ENCODE data around the gene TANC1. TPM values are rescaled to one million over a fixed set of nuclear protein-coding genes. Genes with fewer than 3 reads are reported as not detected.

The TANC1 gene
- polyA plus RNA-seq, 1 donor = 22.6 TPM

DNA sequence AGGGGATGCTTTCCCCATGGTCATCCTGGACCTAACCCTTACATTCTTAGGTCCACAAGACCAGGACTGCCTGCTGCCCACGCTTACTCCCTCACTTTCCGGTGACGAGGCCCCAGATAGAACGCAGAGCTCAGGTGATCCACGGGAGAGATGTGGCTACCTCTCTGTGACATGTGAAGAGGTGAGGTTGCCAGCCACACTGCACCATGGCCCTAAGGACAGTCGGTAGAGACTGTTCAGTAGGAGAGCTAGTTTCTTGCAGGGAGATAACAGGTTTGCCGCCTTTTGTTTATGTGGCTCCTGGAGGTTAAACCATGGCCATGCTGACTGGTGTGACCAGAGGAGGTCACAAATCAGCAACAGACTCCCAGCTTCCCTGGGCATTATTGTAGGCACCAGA lies 246.7 kb downstream of the TANC1 start:
- no peak for DNase-seq
- Histone ChIP-seq H3K27me3 (ENCODE audit: control insufficient read depth, insufficient read depth, low read length) (no peaks in the 10 kb centered on the region), H3K4me1 (ENCODE audit: control insufficient read depth, insufficient read depth, low read length) (no peaks in the 10 kb centered on the region), H3K36me3 (ENCODE audit: control insufficient read depth, insufficient read depth, low read length) (peaks cover 48% of the 10 kb centered on the region), H3K9me3 (ENCODE audit: control insufficient read depth, low read depth, low read length) (peaks cover 3% of the 10 kb centered on the region), H3K4me3 (ENCODE audit: low read length) (no peak overlapping the region), H3K27ac (ENCODE audit: low read length) (no peak overlapping the region)
- WGBS (ENCODE audit: insufficient coverage, low lambda C conversion rate) = no CpG with 5 or more reads among the region's 7 CpGs

DNA sequence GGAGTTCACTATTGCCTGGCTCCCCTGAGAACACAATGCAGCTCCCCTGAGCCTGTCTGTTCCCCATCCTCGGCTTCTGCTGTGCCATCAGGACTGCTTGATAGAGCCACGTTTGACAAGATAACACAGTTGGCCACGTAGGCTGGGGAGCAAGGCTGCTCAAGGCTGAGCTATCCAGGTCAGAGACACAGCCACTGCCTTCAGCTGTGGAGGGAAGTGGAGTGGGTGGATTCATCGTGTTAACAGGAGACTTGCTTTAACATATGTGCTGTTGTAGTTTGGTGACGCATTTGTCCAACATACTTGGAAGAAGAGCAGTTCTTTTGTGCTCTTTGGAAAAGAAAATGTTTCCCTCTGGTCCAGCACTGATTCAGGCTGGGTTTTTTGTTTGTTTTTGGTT lies 249.2 kb downstream of the TANC1 start:
- peaks cover 3% of the 10 kb centered on the region for H3K9me3 ChIP-seq (ENCODE audit: control insufficient read depth, low read depth, low read length)
- no peaks in the 10 kb centered on the region for H3K4me1 ChIP-seq (ENCODE audit: control insufficient read depth, insufficient read depth, low read length)
- no peak overlapping the region for H3K4me3 ChIP-seq (ENCODE audit: low read length)
- peaks cover 59% of the 10 kb centered on the region for H3K36me3 ChIP-seq (ENCODE audit: control insufficient read depth, insufficient read depth, low read length)
- DNase-seq = no peak
- no peaks in the 10 kb centered on the region for H3K27me3 ChIP-seq (ENCODE audit: control insufficient read depth, insufficient read depth, low read length)
- no CpG with 5 or more reads among the region's 5 CpGs for WGBS (ENCODE audit: insufficient coverage, low lambda C conversion rate)
- H3K27ac ChIP-seq (ENCODE audit: low read length) = no peak overlapping the region

DNA sequence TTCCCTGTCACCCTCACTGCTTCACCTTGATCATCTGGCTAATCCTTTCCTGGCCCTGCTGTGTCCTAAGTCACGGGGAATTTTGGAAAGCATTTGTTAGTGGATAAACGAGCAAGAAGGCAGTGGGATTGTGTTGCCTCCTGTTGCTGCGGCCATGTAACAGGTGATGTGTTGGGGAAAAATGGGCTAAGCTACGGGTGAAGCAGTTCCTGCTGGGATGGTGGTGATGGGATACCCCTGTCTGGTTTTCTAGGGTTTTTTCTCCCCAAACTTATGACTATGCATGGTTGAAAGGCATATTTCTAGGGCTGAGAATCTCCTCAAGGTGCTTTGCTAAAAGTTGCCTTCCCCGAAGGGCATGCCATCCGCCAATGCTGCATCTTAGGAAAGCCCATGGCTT lies 249.9 kb downstream of the TANC1 start:
- peaks cover 3% of the 10 kb centered on the region for H3K9me3 ChIP-seq (ENCODE audit: control insufficient read depth, low read depth, low read length)
- H3K27ac ChIP-seq (ENCODE audit: low read length) = no peak overlapping the region
- no peaks in the 10 kb centered on the region for H3K27me3 ChIP-seq (ENCODE audit: control insufficient read depth, insufficient read depth, low read length)
- H3K4me1 ChIP-seq (ENCODE audit: control insufficient read depth, insufficient read depth, low read length) = no peaks in the 10 kb centered on the region
- WGBS (ENCODE audit: insufficient coverage, low lambda C conversion rate) = 90% methylated on average over 2 of the region's 6 CpGs
- no peak overlapping the region for H3K4me3 ChIP-seq (ENCODE audit: low read length)
- H3K36me3 ChIP-seq (ENCODE audit: control insufficient read depth, insufficient read depth, low read length) = peaks cover 59% of the 10 kb centered on the region
- DNase-seq = no peak

DNA sequence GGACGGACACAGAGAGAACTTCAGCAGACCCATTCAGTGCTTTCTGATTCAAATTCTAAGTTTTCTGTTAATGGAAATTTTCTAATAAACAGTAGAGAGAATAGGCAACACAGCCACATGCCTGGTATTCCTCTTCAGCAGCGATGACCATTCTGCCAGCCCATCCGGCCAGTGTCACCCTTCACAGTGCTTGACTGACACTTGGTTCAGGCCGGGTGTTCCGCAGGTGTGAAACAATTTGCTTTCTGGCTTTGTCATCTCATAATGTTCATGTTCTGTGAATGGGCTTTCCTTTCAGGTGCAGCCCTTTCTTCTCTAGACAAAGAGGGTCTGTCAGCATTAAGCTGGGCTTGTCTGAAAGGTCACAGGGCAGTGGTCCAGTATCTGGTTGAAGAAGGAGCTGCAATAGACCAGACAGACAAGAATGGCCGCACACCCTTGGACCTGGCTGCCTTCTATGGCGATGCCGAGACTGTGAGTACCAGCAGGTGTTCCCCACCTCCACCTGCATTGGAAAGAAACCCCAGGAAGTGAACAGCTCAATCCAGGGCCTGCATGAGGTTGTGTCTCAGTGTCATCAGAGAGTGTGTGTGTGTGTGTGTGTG lies 251.1 kb downstream of the TANC1 start:
- H3K27me3 ChIP-seq (ENCODE audit: control insufficient read depth, insufficient read depth, low read length) = no peaks in the 10 kb centered on the region
- peaks cover 3% of the 10 kb centered on the region for H3K9me3 ChIP-seq (ENCODE audit: control insufficient read depth, low read depth, low read length)
- 100% methylated on average over 1 of the region's 8 CpGs for WGBS (ENCODE audit: insufficient coverage, low lambda C conversion rate)
- no peaks in the 10 kb centered on the region for H3K4me1 ChIP-seq (ENCODE audit: control insufficient read depth, insufficient read depth, low read length)
- H3K4me3 ChIP-seq (ENCODE audit: low read length) = no peak overlapping the region
- no peak overlapping the region for H3K27ac ChIP-seq (ENCODE audit: low read length)
- DNase-seq = no peak
- H3K36me3 ChIP-seq (ENCODE audit: control insufficient read depth, insufficient read depth, low read length) = peaks cover 66% of the 10 kb centered on the region

GRCh38 chr2:159224061-159224813 lies 255.8 kb downstream of the TANC1 start:
- no peak overlapping the region for H3K27ac ChIP-seq (ENCODE audit: low read length)
- no peaks in the 10 kb centered on the region for H3K4me1 ChIP-seq (ENCODE audit: control insufficient read depth, insufficient read depth, low read length)
- no peaks in the 10 kb centered on the region for H3K27me3 ChIP-seq (ENCODE audit: control insufficient read depth, insufficient read depth, low read length)
- no peak for DNase-seq
- WGBS (ENCODE audit: insufficient coverage, low lambda C conversion rate) = no CpG with 5 or more reads among the region's 17 CpGs
- H3K9me3 ChIP-seq (ENCODE audit: control insufficient read depth, low read depth, low read length) = no peaks in the 10 kb centered on the region
- no peak overlapping the region for H3K4me3 ChIP-seq (ENCODE audit: low read length)
- H3K36me3 ChIP-seq (ENCODE audit: control insufficient read depth, insufficient read depth, low read length) = peaks cover 66% of the 10 kb centered on the region

DNA sequence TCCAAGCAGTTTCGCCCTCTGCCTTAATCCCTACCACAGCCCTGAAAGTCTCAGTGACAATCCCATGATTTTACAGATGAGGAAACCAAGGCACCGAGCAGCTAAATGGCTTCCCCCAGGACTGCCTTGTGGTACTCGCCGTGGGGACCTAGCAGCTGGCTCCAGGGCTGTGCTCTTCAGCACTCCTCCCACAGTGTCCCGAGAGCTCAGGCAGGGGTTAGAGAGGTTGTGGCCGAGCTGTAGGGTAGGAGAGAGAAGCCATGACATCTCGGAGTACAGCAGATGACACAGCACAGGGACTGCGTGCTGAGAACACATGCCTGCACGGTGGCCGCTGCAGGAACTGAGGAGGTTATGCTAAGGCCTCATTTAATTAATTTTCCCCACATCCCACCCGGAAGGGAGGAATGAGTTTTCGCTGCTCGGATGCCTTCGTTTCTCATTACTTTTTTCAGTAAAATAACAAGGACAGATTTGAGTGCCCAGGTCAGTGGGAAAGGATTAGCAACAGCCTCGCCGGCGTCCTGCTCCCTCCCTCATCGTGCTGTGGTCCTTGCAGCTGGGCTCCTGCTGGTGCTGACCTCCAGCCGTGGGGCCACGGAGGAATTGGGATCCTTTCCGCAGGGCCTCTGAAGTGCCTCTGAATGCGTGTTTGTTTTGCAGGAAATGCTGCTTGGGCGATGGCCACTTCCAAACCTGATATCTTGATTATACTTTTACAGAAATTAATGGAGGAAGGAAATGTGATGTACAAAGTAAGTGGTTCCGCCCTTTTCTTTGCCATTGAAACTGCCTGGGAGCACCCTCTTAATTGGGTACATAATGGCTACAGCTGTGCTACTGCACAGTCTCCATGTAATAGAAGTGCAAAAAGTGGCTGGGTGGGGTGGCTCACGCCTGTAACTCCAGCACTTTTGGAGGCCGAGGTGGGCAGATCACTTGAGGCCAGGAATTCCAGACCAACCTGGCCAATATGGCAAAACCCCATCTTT lies 256.9 kb downstream of the TANC1 start:
- no peak for DNase-seq
- Histone ChIP-seq H3K27me3 (ENCODE audit: control insufficient read depth, insufficient read depth, low read length) (no peaks in the 10 kb centered on the region), H3K27ac (ENCODE audit: low read length) (no peak overlapping the region), H3K4me1 (ENCODE audit: control insufficient read depth, insufficient read depth, low read length) (no peaks in the 10 kb centered on the region), H3K9me3 (ENCODE audit: control insufficient read depth, low read depth, low read length) (no peaks in the 10 kb centered on the region), H3K36me3 (ENCODE audit: control insufficient read depth, insufficient read depth, low read length) (peaks cover 71% of the 10 kb centered on the region), H3K4me3 (ENCODE audit: low read length) (no peak overlapping the region)
- WGBS (ENCODE audit: insufficient coverage, low lambda C conversion rate) = no CpG with 5 or more reads among the region's 26 CpGs

GRCh38 chr2:159226059-159226461 lies 257.6 kb downstream of the TANC1 start:
- WGBS (ENCODE audit: insufficient coverage, low lambda C conversion rate) = no CpG with 5 or more reads among the region's 5 CpGs
- no peak for DNase-seq
- H3K27me3 ChIP-seq (ENCODE audit: control insufficient read depth, insufficient read depth, low read length) = no peaks in the 10 kb centered on the region
- H3K9me3 ChIP-seq (ENCODE audit: control insufficient read depth, low read depth, low read length) = no peaks in the 10 kb centered on the region
- H3K4me1 ChIP-seq (ENCODE audit: control insufficient read depth, insufficient read depth, low read length) = no peaks in the 10 kb centered on the region
- peaks cover 70% of the 10 kb centered on the region for H3K36me3 ChIP-seq (ENCODE audit: control insufficient read depth, insufficient read depth, low read length)
- H3K27ac ChIP-seq (ENCODE audit: low read length) = no peak overlapping the region
- H3K4me3 ChIP-seq (ENCODE audit: low read length) = no peak overlapping the region

DNA sequence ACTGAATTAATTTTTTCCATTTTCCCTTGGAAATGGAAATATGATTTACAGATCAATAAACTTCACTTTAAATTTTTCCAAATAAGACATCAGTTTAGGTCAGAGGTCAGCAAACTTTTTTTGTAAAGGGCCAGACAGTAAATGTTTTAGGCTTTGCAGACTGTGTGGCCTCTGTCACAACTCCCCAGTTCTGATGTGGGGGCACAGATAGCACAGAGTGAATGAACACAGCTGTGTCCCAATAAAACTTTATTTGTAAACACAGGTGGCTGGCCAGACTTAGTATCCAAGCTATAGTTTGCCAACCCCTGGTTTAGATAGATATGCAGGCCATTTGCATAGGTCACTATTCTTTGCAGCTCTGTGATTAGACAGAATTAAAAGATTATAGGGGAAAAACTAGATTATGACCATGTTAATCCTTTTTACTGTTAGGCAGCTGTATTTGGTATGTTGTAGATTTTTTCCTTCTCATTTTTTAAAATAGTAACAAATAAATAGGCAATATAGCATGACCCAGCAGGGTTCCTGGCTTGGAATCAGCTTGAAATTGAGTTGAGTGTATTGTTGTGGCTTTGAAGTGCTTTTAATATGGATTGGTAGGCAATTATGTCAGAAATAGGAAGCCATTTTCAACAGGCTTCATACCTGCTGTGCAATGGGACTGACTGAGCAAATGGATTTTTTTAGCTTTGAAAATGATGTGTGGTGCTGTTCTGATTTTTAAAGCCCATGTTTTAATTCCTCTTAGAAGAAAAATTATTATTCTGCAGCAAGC lies 258.4 kb downstream of the TANC1 start:
- Histone ChIP-seq H3K36me3 (ENCODE audit: control insufficient read depth, insufficient read depth, low read length) (peaks cover 68% of the 10 kb centered on the region), H3K27me3 (ENCODE audit: control insufficient read depth, insufficient read depth, low read length) (no peaks in the 10 kb centered on the region), H3K4me3 (ENCODE audit: low read length) (no peak overlapping the region), H3K9me3 (ENCODE audit: control insufficient read depth, low read depth, low read length) (no peaks in the 10 kb centered on the region), H3K4me1 (ENCODE audit: control insufficient read depth, insufficient read depth, low read length) (no peaks in the 10 kb centered on the region), H3K27ac (ENCODE audit: low read length) (no peak overlapping the region)
- no peak for DNase-seq

DNA sequence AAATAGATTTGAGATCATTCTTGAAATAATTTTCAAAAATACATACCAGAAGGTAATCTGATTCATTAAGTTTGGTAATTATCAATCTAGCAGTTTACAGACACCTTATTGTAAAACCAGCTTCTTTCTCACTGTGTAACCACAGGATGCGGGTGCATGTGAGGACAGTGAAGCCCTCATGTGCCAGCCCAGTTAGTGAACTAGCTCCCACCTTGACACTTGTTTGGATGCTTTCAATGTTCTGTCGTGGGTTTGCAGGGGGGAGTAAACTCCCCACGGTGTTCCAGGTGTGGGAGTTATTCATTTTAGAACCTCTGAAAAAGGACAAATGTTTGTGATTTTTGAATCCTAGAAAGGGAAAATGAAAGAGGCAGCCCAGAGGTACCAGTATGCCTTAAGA lies 259.0 kb downstream of the TANC1 start:
- Histone ChIP-seq H3K4me1 (ENCODE audit: control insufficient read depth, insufficient read depth, low read length) (no peaks in the 10 kb centered on the region), H3K27me3 (ENCODE audit: control insufficient read depth, insufficient read depth, low read length) (no peaks in the 10 kb centered on the region), H3K36me3 (ENCODE audit: control insufficient read depth, insufficient read depth, low read length) (peaks cover 65% of the 10 kb centered on the region), H3K4me3 (ENCODE audit: low read length) (no peak overlapping the region), H3K27ac (ENCODE audit: low read length) (no peak overlapping the region), H3K9me3 (ENCODE audit: control insufficient read depth, low read depth, low read length) (no peaks in the 10 kb centered on the region)
- WGBS (ENCODE audit: insufficient coverage, low lambda C conversion rate) = no CpG with 5 or more reads among the region's 3 CpGs
- DNase-seq = no peak

DNA sequence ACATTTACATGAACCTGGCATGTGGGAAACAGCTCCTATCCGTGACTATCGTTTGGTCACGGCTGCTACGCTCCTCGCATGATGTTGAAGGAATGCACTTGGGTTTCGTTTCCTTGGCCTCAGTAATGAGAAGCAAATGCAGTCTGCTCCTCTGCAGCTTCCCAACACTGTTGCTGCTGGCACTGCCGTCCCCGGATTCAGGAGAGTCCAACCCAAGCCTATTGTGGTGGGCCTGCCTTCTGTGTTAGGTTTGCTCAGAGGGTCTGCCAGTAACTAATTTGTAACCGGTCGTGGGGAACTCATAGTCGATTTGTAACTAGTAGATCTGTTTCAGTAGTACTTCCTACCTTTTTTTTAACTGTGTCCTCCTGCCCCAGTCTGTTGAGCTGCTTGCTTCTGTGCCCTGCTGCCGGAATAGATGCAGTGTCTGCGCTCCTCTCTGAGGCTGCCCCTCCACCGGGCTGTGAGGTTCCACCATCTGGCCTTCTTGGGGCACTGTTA lies 259.7 kb downstream of the TANC1 start:
- H3K4me3 ChIP-seq (ENCODE audit: low read length) = no peak overlapping the region
- no peaks in the 10 kb centered on the region for H3K9me3 ChIP-seq (ENCODE audit: control insufficient read depth, low read depth, low read length)
- no peaks in the 10 kb centered on the region for H3K27me3 ChIP-seq (ENCODE audit: control insufficient read depth, insufficient read depth, low read length)
- peaks cover 65% of the 10 kb centered on the region for H3K36me3 ChIP-seq (ENCODE audit: control insufficient read depth, insufficient read depth, low read length)
- H3K4me1 ChIP-seq (ENCODE audit: control insufficient read depth, insufficient read depth, low read length) = no peaks in the 10 kb centered on the region
- H3K27ac ChIP-seq (ENCODE audit: low read length) = no peak overlapping the region
- 67% methylated on average over 1 of the region's 14 CpGs for WGBS (ENCODE audit: insufficient coverage, low lambda C conversion rate)
- DNase-seq = no peak
